Measurements from ENCODE around the gene RNU1-3.
"Not testable (repeated sequence)": the region's sequence is repeated elsewhere in the genome, so short reads cannot be mapped to it uniquely, and the experiment has no call there.

DNA sequence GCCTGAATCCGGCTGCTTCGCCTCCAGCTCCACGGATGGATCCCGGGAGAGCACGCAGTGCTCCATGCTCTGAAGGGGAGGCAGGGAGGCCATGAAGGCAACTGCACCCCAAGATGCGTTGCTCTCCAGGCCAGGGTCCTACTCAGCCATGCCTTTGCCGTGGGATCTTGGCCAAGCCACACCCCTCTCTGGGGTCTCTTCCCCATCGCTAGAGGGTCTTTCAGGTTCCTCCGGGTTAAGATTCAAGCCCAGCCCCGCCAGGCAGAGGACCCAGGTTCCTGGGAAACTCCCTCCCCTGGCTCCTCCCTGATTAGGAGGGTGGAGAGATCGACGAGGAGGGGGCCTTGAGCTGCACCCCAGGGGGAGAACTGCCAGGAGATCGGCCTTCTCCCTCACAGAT lies 37.3 kb upstream of the RNU1-3 start:
- TF ChIP-seq, protein P1, sequence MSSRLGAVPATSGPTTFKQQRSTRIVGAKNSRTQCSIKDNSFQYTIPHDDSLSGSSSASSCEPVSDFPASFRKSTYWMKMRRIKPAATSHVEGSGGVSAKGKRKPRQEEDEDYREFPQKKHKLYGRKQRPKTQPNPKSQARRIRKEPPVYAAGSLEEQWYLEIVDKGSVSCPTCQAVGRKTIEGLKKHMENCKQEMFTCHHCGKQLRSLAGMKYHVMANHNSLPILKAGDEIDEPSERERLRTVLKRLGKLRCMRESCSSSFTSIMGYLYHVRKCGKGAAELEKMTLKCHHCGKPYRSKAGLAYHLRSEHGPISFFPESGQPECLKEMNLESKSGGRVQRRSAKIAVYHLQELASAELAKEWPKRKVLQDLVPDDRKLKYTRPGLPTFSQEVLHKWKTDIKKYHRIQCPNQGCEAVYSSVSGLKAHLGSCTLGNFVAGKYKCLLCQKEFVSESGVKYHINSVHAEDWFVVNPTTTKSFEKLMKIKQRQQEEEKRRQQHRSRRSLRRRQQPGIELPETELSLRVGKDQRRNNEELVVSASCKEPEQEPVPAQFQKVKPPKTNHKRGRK (CRISPR knock-in tag; IDR thresholded peaks at IDR 0.05) = not testable (repeated sequence)
- not testable (repeated sequence) for TF ChIP-seq NFYB (CRISPR knock-in tag; IDR thresholded peaks at IDR 0.05); POLR2AphosphoS5 (IDR thresholded peaks at IDR 0.05; ENCODE audit: low read depth, low read length); JUND (CRISPR knock-in tag; IDR thresholded peaks at IDR 0.05); PHF8 (CRISPR knock-in tag; IDR thresholded peaks at IDR 0.05)

All from HepG2 (cell line).